Measurements from ENCODE around the gene GMPPB.
A peak's percentile ranks its signal among the peaks of the same experiment; 100 is the strongest.

GMPPB gene

DNA sequence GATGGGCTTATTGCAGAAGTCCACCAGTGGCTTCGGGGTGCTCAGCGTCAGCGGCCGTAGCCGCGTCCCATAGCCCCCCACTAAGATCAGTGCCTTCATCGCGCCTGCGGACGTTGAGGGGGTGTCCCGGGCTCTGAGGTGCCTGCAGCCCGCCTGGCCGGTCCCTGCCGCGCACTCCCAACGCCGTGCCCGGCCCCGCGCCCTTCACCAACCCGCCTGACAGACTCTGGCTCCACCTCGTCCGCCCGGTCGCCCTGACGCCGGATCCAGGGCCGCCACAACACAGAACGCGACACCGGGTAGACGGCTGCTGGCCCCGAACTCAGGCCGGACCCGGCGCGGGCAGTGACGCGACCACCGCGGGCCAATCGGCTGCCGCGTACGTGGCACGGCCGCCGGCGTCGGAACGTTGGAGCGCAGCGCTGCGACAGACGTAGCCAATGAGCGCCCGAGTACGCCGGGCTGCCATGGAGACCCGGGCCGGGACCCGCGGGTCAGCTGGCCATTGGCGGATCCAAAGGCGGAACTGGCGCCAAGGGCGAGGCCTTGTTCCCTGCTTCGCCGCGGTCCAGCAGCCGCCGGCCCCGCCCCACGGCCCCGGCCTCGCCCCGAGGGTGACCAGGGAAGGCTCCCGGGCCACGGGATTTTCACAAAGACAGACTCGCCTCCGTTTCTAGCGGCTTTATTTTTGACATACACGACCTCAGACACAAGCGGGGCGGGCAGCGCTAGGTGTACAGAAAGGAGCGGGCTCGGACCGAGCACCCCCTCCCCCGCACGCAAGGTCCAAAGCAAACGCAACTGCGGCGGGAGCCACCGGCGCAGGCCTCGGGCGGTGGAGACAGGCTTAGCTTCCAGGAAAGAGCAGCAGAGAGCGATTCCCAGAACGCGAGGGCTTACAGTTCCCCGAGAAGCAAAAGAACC is at the start of gene GMPPB:
Gene GMPPB, minus strand, starts transcription at position 324 of the 924 bp plus-strand sequence. Its CDS starts 225 bp downstream, at position 99.
- Mint-ChIP-seq H3K4me3 (peak within 1 kb of the TSS; percentile 93 to 95 (median 94)), H3K27me3 (ENCODE audit: low read depth) (no peaks in the 10 kb centered on the region)

DNA sequence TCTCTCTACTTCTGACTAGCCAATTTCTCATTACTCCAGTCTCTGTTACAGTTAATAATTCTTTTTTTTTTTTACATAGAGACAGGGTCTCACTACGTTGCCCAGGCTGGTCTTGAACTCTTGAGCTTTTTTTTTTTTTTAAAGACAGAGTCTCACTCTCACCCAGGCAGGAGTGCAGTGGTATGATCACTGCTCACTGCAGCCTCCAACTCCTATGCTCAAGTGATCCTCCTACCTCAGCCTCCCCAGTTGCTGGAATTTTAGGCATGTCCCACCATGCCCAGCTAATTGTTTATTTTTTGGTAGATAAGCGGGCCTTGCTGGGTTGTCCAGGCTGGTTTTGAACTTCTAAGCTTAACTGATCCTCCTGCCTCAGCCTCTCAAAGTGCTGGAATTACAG is 49.0 kb upstream of the GMPPB start:
- Mint-ChIP-seq H3K4me3 (no peak overlapping the region), H3K27me3 (ENCODE audit: low read depth) (no peaks in the 10 kb centered on the region), H3K27ac (no peak overlapping the region), H3K36me3 (ENCODE audit: low read depth) (peaks cover 20% of the 10 kb centered on the region), H3K9me3 (no peaks in the 10 kb centered on the region), H3K4me1 (no peaks in the 10 kb centered on the region)
- TF ChIP-seq, protein P1, sequence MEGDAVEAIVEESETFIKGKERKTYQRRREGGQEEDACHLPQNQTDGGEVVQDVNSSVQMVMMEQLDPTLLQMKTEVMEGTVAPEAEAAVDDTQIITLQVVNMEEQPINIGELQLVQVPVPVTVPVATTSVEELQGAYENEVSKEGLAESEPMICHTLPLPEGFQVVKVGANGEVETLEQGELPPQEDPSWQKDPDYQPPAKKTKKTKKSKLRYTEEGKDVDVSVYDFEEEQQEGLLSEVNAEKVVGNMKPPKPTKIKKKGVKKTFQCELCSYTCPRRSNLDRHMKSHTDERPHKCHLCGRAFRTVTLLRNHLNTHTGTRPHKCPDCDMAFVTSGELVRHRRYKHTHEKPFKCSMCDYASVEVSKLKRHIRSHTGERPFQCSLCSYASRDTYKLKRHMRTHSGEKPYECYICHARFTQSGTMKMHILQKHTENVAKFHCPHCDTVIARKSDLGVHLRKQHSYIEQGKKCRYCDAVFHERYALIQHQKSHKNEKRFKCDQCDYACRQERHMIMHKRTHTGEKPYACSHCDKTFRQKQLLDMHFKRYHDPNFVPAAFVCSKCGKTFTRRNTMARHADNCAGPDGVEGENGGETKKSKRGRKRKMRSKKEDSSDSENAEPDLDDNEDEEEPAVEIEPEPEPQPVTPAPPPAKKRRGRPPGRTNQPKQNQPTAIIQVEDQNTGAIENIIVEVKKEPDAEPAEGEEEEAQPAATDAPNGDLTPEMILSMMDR (IDR thresholded peaks at IDR 0.05; ENCODE audit: unreplicated experiment in 3 of 3): no peak

More for the DNA sequence above, at the start of gene GMPPB:
- peaks cover 13% of the 10 kb centered on the region for H3K36me3 Mint-ChIP-seq (ENCODE audit: low read depth)
- TF ChIP-seq, protein P1 (IDR thresholded peaks at IDR 0.05; ENCODE audit: unreplicated experiment in 3 of 3): no peak
- H3K27ac Mint-ChIP-seq: peak within 1 kb of the TSS; percentile 94 to 99 (median 97)
- H3K9me3 Mint-ChIP-seq: no peaks in the 10 kb centered on the region
- peaks cover 20% of the 10 kb centered on the region for H3K4me1 Mint-ChIP-seq

DNA sequence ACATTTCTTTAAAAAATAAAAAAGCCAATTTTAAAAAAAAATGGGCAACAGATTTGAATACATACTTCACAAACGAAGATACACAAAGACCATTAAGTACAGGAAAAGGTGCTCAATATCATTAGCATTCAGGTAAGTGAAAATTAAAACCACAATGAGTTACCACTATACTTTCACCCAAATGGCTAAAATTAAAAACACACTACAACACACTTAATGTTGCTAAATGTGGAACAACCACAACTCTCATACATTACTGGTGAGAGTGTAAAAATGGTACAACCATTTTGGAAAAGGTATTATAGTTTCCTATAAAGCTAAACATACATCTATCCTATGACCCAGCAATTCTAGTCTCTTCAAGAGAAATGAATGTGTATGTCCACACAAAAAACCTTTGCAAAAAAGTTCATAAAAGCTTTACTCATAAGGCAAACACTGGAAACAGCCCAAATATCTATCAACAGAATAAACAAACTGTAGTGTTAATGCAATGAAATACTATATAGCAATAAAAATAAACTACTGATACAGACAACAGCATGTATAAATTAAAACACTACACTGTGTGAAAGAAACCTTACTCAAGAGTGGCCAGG is 47.7 kb upstream of the GMPPB start:
- H3K27ac Mint-ChIP-seq: no peak overlapping the region
- no peaks in the 10 kb centered on the region for H3K9me3 Mint-ChIP-seq
- H3K4me1 Mint-ChIP-seq: no peaks in the 10 kb centered on the region
- H3K4me3 Mint-ChIP-seq: no peak overlapping the region
- H3K36me3 Mint-ChIP-seq (ENCODE audit: low read depth): peaks cover 14% of the 10 kb centered on the region
- no peaks in the 10 kb centered on the region for H3K27me3 Mint-ChIP-seq (ENCODE audit: low read depth)
- TF ChIP-seq, protein P1 (IDR thresholded peaks at IDR 0.05; ENCODE audit: unreplicated experiment in 3 of 3): no peak

DNA sequence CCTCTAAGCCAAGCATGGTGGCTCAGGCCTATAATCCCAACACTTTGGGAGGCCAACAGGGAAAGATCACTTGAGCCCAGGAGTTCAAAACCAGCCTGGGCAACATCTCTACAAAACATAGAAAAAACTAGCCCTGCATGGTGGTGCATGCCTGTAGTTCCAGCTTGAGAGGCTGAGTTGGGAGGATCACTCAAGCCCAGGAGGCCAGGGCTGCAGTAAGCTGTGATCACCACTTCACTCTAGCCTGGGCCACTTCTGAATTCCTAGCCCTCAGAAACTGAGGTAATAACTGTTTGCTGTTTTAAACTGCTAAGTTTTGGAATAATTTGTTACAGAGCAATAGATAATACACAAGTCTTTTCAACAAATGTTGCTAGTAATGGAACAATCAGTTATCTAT is 46.2 kb upstream of the GMPPB start:
- TF ChIP-seq, protein P1 (IDR thresholded peaks at IDR 0.05; ENCODE audit: unreplicated experiment in 3 of 3): no peak
- Mint-ChIP-seq H3K27me3 (ENCODE audit: low read depth) (no peaks in the 10 kb centered on the region), H3K36me3 (ENCODE audit: low read depth) (peaks cover 20% of the 10 kb centered on the region), H3K27ac (no peak overlapping the region), H3K9me3 (no peaks in the 10 kb centered on the region), H3K4me3 (no peak overlapping the region), H3K4me1 (no peaks in the 10 kb centered on the region)

DNA sequence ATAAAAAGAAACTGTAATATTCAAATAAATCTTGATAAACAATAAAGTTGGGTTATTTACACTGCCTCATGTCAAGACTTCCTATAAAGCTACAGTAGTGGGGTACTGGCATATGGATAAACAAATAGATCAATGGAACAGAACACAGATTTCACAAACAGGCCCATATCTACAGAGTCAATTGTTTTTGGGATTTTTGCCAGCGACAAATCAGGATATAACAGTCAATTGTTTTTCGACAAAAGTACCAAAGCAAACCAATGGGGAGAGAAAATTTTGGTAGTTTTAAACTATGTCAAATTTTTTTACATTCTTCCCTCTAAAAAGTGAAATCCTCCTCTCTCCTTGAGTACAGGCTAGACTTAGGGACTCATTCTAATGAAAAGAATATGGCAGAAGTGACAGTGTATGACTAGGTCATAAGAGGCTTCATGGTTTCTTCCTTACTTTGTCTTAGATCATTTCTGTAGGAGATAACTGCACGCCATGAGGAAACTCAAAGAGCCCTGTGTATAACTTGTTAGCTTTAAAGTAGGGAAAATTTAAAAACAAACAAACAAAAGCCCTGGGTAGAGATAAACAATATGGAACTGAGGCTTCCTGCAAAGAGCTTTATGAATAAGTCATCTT is 45.6 kb upstream of the GMPPB start:
- H3K4me3 Mint-ChIP-seq: no peak overlapping the region
- H3K4me1 Mint-ChIP-seq: no peaks in the 10 kb centered on the region
- no peaks in the 10 kb centered on the region for H3K9me3 Mint-ChIP-seq
- H3K27ac Mint-ChIP-seq: no peak overlapping the region
- H3K36me3 Mint-ChIP-seq (ENCODE audit: low read depth): peaks cover 22% of the 10 kb centered on the region
- no peaks in the 10 kb centered on the region for H3K27me3 Mint-ChIP-seq (ENCODE audit: low read depth)
- TF ChIP-seq, protein P1 (IDR thresholded peaks at IDR 0.05; ENCODE audit: unreplicated experiment in 3 of 3): no peak
